Hepatocyte (in vitro differentiated cells): ENCODE data around the gene HMX3.

Source experiments
- CTCF ChIP-seq: fragments of 200-600 bp; sonication (generic); IDR thresholded peaks from 2 replicates; pipeline ENCODE4 v1.5.1; 2016; ENCODE audit warnings: antibody characterized with exemption, mild to moderate bottlenecking; ENCODE audit not compliant: poor library complexity
- EZH2phosphoT487 ChIP-seq: fragments of 200-600 bp; sonication (generic); IDR thresholded peaks from one replicate; pipeline ENCODE4 v1.6.1; 2018; ENCODE audit warnings: antibody characterized with exemption, mild to moderate bottlenecking, low read depth, moderate library complexity; ENCODE audit not compliant: unreplicated experiment, severe bottlenecking

DNA sequence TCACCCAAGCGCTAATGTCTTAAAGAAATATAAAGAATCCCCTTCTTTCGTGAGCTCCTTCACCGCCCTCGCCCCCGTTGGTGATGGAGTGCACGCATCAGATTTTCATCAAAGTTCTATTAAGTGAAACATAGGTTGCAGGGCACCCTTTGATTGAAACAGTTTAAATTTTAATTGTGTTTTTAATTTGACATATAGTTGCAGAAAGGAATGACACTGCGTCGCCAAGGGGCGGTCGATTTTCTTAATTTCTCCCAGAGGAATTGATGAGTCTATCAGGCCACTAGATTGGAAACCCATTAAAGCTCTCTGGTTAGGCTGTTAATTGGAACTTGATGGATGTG lies 8.0 kb downstream of the HMX3 start:
- no peak for TF ChIP-seq CTCF
- TF ChIP-seq EZH2phosphoT487: no peak
